PFSK-1 (cell line): ENCODE results near the gene PCSK5.

Experiments used
- POLR2AphosphoS5 ChIP-seq: IDR thresholded peaks from 2 replicates; pipeline ENCODE4 v1.6.1; 2012; ENCODE audit warnings: low read depth, mild to moderate bottlenecking, control low read depth, low read length, moderate library complexity
- TF ChIP-seq, protein P1 (sequence below), 2 experiments: IDR thresholded peaks; 2 replicates each; pipeline versions ENCODE4 v1.6.1 to v1.8.0; 2011 to 2012; ENCODE audit warnings: low read depth in 2 of 2, low read length in 2 of 2, control low read depth in 1 of 2, inconsistent platforms in 1 of 2, mild to moderate bottlenecking in 1 of 2, moderate library complexity in 1 of 2; ENCODE audit not compliant: insufficient read depth in 1 of 2

DNA sequence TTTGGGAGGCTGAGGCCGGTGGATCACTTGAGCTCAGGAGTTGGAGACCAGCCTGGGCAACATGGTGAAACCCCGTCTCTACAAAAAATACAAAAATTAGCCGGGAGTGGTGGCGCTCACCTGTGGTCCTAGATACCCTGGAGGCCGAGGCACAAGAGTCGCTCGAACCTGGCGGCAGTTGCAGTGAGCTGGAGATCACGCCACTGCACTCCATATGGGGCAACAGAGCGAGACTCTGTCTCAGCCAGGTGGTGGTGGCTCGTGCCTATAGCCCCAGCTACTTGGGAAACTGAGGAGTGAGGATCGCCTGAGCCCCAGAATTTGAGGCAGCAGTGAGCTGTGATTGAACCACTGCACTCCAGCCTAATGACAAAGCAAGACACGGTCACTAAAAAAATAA lies 506.1 kb downstream of the PCSK5 start:
- TF ChIP-seq POLR2AphosphoS5 = no peak
- TF ChIP-seq, protein P1, sequence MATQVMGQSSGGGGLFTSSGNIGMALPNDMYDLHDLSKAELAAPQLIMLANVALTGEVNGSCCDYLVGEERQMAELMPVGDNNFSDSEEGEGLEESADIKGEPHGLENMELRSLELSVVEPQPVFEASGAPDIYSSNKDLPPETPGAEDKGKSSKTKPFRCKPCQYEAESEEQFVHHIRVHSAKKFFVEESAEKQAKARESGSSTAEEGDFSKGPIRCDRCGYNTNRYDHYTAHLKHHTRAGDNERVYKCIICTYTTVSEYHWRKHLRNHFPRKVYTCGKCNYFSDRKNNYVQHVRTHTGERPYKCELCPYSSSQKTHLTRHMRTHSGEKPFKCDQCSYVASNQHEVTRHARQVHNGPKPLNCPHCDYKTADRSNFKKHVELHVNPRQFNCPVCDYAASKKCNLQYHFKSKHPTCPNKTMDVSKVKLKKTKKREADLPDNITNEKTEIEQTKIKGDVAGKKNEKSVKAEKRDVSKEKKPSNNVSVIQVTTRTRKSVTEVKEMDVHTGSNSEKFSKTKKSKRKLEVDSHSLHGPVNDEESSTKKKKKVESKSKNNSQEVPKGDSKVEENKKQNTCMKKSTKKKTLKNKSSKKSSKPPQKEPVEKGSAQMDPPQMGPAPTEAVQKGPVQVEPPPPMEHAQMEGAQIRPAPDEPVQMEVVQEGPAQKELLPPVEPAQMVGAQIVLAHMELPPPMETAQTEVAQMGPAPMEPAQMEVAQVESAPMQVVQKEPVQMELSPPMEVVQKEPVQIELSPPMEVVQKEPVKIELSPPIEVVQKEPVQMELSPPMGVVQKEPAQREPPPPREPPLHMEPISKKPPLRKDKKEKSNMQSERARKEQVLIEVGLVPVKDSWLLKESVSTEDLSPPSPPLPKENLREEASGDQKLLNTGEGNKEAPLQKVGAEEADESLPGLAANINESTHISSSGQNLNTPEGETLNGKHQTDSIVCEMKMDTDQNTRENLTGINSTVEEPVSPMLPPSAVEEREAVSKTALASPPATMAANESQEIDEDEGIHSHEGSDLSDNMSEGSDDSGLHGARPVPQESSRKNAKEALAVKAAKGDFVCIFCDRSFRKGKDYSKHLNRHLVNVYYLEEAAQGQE (IDR thresholded peaks at IDR 0.05; ENCODE audit: insufficient read depth in 1 of 2, low read depth in 2 of 2, low read length in 2 of 2) = no peak
